ENCODE data around the gene GRIK1.

GRIK1 gene

GRCh38 chr21:29797155-29797554 lies 142.6 kb downstream of the GRIK1 start:
- no peak overlapping the region for H3K4me3 ChIP-seq
- H3K27ac ChIP-seq = no peak overlapping the region

GRCh38 chr21:29793712-29794111 lies 146.1 kb downstream of the GRIK1 start:
- Histone ChIP-seq H3K27ac (no peak overlapping the region), H3K4me3 (no peak overlapping the region)

- H3K4me3 ChIP-seq = no peak overlapping the region
Measured at GRCh38 chr21:29789393-29789792, 150.4 kb downstream of the GRIK1 start.

DNA sequence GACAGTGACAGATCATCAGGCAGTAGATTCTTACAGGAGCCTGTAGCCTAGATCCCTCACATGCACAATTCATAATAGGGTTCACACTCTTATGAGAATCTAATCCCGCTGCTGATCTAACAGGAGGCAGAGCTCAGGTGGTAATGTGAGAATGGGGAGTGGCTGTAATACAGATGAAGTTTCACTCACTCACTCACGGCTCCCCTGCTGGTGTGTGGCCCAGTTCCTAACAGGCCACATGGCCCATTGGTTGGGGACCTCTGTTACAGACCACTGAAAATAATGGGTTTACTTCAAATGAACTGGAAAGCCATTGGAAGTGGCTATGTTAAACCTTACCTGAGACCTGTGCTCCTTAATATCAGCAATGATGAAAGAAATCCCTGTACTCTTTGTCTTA lies 151.0 kb downstream of the GRIK1 start:
- Histone ChIP-seq H3K27ac (no peak overlapping the region), H3K4me3 (no peak overlapping the region)

More at GRCh38 chr21:29789393-29789792, 150.4 kb downstream of the GRIK1 start:
- no peak overlapping the region for H3K27ac ChIP-seq

DNA sequence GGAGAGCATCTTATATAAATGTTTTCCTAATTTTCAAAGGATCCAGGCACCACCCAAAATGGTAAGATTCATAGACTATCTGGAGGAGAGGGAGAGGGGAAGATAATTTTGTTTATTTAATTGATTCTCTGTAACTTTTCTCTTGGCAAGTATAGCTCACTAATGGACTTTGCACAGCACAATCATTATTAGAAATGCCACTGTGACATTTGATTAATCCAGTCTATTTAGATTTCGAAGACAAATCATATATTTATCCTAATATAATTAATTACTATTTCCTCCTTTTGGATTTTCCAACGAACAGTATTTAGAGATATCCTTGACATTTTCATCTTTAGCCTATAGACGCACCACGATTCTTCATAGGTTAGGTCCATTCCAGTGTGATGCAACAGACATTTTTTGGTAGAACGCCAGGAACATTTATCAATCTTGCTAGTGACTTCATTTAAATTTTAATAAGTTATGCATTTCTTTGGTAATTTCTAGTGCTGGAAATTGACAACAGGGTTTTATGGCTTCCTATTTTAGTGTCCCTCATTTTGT lies 152.4 kb downstream of the GRIK1 start:
- Histone ChIP-seq H3K4me3 (no peak overlapping the region), H3K27ac (no peak overlapping the region)

- no peak overlapping the region for H3K4me3 ChIP-seq
- H3K27ac ChIP-seq = no peak overlapping the region
Measured at GRCh38 chr21:29786496-29787360, 153.1 kb downstream of the GRIK1 start.

DNA sequence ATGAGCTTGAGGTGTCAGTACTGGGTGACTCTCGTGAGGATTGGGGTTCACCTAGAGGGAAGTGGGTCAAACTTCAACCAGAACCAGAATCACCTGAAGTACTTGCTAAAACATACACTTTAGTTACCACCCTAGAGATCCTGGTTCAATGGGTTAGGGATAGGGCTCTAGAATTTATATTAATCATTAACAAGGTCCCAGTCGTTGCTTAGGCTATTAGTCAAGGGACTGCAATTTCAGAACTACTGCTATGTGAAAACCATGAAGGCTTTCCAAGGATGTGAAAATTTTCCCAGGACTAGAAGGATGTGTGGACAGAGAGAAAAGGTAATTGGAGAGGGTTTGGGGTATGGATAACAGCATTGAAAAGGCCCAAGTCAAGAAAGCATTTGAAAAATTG lies 162.6 kb downstream of the GRIK1 start:
- Histone ChIP-seq H3K4me3 (no peak overlapping the region), H3K27ac (no peak overlapping the region)

DNA sequence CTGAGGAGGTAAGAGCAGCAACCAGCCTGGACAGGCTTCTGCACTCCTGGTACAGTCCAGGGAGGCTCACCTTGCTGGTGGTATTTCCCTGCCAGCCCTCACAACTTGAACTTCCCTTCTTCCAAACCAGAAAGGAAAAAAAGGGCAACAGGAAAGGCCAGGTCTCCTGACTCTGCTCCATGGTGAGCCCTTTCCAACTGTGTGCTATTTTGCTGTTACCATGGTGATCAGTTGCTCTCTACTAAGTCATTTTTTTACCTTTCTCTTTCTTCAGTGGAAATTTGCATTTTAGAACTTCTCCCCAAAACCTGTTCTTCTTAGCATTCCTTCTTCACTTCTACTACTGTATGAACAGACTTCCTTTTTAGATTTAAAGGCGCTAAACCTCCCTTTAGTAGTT lies 164.3 kb downstream of the GRIK1 start:
- no peak overlapping the region for H3K4me3 ChIP-seq
- no peak overlapping the region for H3K27ac ChIP-seq

- Histone ChIP-seq H3K4me3 (no peak overlapping the region), H3K27ac (no peak overlapping the region)
Measured at GRCh38 chr21:29771491-29772066, 168.2 kb downstream of the GRIK1 start.

GRCh38 chr21:29763674-29764073 lies 176.1 kb downstream of the GRIK1 start:
- Histone ChIP-seq H3K27ac (no peak overlapping the region), H3K4me3 (no peak overlapping the region)

DNA sequence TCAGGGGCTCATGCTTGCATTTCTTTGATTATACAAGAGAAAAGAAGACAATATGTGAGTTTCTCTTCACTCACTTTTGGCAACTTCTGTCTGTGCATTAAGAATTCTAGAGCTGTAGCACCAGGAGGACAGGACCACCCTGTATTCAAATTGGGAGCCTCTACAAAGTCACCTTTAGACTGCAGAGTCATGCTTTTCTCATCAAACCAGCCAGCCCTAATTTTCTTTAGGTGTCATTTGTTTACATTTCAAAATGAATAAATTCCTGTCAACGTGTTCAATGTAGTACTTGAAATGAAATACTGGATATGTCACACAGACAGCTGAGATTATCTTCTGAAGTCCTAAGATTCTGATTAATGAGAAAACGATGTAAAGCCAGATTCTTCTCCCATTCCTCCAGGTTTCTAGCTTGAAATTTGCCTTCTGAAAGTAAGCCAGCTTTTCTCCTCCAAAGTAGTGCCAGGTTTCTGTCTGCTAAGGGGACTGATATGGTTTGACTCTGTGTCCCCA lies 177.2 kb downstream of the GRIK1 start:
- Histone ChIP-seq H3K4me3 (no peak overlapping the region), H3K27ac (no peak overlapping the region)

- Histone ChIP-seq H3K27ac (no peak overlapping the region), H3K4me3 (no peak overlapping the region)
Measured at GRCh38 chr21:29753216-29753615, 186.6 kb downstream of the GRIK1 start.

GRCh38 chr21:29751473-29752185 lies 188.2 kb downstream of the GRIK1 start:
- Histone ChIP-seq H3K27ac (no peak overlapping the region), H3K4me3 (no peak overlapping the region)

- H3K27ac ChIP-seq = no peak overlapping the region
Measured at GRCh38 chr21:29749957-29750356, 189.8 kb downstream of the GRIK1 start.

DNA sequence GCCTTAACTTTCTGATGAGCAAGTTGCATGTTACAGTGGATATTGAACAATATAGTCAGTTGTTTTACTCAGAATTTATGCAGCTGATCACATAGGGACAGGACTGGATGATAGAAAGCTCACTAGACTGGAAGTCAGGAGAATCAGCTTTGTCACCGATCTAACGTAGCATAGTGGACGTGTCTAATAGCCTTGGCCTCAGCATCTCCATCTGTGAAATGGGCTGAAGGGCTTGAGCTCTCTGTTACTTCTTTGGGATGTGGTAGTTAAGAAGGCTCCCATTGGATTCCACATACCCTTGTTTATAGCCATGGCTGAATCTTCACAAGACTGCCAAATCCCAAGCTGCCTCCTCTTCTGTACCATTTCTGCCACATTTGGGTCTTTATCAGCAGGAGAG lies 190.6 kb downstream of the GRIK1 start:
- no peak overlapping the region for H3K27ac ChIP-seq
- no peak overlapping the region for H3K4me3 ChIP-seq

More at GRCh38 chr21:29749957-29750356, 189.8 kb downstream of the GRIK1 start:
- H3K4me3 ChIP-seq = no peak overlapping the region

- Histone ChIP-seq H3K4me3 (no peak overlapping the region), H3K27ac (no peak overlapping the region)
Measured at GRCh38 chr21:29748391-29749167, 191.2 kb downstream of the GRIK1 start.

GRCh38 chr21:29741761-29742160 lies 198.0 kb downstream of the GRIK1 start:
- Histone ChIP-seq H3K4me3 (no peak overlapping the region), H3K27ac (no peak overlapping the region)

- no peak overlapping the region for H3K4me3 ChIP-seq
- H3K27ac ChIP-seq = no peak overlapping the region
Measured at GRCh38 chr21:29739176-29739575, 200.6 kb downstream of the GRIK1 start.

DNA sequence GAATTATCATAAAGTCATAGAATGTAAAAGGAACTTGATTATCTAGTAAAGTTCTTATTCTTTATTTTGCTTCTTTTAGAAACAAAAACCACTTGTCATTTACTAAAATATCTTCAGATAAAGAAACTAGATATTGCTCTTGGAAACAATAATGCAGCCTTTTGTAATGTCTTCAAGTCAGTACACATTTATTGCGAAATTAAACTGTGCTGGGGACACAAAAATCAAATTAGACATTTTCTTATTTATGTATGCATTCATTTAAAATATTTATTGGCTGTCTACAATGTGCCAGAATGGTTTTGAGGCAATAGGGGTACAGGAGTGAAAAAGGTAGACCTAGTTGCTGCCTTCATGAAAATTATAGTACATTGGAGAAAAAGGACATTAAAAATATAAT lies 201.1 kb downstream of the GRIK1 start:
- no peak overlapping the region for H3K27ac ChIP-seq
- H3K4me3 ChIP-seq = no peak overlapping the region

GRCh38 chr21:29737186-29737585 lies 202.6 kb downstream of the GRIK1 start:
- H3K4me3 ChIP-seq = no peak overlapping the region
- H3K27ac ChIP-seq = no peak overlapping the region

Measured in skin epidermis (tissue), 12 donors.